Choroid plexus epithelial cell (primary cell): Measurements from ENCODE around the gene LENG9.
"Not testable (repeated sequence)": the region's sequence is repeated elsewhere in the genome, so short reads cannot be mapped to it uniquely, and the experiment has no call there.

Source experiments
- DNase-seq: peaks from one replicate; pipeline ENCODE4 v3.0.0-alpha.2; 2010; ENCODE audit warnings: low read depth
- H3K4me3 ChIP-seq: 2 replicates; pipeline ENCODE4 v1.5.1; 2011; ENCODE audit warnings: low read depth, mild to moderate bottlenecking, control low read depth, low read length, moderate library complexity
- TF ChIP-seq, protein P1 (sequence below): conservative IDR thresholded peaks from 2 replicates; pipeline ENCODE4 v1.5.1; 2011; ENCODE audit warnings: low read depth, mild to moderate bottlenecking, control low read depth, inconsistent platforms, low read length, moderate library complexity

Gene LENG9

DNA sequence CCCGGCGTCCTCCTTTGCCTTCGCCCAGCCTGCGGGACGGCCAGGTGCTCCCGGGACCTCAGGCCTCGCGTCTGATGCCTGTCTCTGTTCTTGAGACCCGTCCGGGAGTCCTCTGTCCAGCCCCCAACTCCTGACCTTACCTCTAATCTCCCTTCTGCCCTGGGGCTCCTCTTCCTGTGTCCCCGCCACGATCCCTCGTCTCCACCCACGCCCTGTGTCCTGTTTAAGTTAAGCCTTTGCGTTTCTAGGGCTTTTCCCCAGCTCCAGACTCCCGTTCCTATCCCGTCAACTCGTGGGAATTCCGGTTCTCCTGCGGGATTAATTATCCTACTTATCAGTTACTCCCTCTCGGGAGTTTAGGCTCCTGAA, 13.9 kb downstream of the LENG9 start:
- TF ChIP-seq, protein P1, sequence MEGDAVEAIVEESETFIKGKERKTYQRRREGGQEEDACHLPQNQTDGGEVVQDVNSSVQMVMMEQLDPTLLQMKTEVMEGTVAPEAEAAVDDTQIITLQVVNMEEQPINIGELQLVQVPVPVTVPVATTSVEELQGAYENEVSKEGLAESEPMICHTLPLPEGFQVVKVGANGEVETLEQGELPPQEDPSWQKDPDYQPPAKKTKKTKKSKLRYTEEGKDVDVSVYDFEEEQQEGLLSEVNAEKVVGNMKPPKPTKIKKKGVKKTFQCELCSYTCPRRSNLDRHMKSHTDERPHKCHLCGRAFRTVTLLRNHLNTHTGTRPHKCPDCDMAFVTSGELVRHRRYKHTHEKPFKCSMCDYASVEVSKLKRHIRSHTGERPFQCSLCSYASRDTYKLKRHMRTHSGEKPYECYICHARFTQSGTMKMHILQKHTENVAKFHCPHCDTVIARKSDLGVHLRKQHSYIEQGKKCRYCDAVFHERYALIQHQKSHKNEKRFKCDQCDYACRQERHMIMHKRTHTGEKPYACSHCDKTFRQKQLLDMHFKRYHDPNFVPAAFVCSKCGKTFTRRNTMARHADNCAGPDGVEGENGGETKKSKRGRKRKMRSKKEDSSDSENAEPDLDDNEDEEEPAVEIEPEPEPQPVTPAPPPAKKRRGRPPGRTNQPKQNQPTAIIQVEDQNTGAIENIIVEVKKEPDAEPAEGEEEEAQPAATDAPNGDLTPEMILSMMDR = no peak
- no peak for DNase-seq
- H3K4me3 ChIP-seq = peak overlapping the region; percentile 94

DNA sequence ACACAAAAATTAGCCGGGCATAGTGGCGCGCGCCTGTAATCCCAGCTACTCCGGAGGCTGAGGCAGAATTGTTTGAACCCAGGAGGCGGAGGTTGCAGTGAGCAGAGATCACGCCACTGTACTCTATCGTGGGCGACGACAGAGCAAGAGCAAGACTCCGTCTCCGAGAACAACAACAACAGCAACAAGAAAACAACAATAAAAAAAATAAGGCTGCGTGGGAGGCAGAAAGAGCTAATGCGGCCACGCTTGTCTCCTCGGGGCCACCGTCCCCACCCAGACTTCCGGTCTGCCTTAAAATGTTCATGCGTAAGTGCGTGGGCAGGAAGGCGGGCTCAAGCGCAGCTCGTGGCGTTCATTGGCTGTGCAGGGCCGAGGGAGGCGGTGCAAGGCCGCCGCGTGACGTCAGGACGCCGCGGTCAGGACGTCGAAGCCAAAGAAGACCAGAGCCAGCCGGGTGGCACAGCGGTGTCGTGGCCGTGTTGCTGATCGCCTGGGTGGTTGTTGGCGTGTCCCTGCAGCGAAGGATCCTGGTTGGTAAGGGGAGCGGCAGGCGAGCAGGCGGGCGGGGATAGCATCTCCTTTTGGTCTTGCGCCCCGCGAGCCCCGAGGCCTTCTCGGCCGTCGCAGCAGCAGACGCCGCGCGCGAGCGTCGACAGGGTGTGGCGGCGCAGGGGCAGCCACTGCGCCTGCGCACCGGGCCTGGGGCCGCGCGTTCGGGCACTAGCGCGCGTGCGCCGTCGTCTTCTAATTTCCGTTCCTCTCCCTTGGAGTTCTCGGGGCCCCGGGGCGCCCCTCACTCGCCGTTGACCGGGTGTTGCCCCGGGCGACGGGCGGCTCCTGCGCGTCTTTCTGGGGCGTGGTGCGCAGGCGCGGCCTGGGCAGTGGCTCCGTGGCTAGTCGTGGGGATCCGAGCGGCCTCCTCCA, 14.5 kb downstream of the LENG9 start, which contains the start of gene LENG8:
LENG8 (plus strand) TSS at position 426 of the 927 bp plus-strand sequence. CDS start 2,146 bp downstream, outside the sequence.
- TF ChIP-seq, protein P1 = no peak
- DNase-seq = peak; percentile 99
- H3K4me3 ChIP-seq = peak within 1 kb of the TSS; percentile 94

DNA sequence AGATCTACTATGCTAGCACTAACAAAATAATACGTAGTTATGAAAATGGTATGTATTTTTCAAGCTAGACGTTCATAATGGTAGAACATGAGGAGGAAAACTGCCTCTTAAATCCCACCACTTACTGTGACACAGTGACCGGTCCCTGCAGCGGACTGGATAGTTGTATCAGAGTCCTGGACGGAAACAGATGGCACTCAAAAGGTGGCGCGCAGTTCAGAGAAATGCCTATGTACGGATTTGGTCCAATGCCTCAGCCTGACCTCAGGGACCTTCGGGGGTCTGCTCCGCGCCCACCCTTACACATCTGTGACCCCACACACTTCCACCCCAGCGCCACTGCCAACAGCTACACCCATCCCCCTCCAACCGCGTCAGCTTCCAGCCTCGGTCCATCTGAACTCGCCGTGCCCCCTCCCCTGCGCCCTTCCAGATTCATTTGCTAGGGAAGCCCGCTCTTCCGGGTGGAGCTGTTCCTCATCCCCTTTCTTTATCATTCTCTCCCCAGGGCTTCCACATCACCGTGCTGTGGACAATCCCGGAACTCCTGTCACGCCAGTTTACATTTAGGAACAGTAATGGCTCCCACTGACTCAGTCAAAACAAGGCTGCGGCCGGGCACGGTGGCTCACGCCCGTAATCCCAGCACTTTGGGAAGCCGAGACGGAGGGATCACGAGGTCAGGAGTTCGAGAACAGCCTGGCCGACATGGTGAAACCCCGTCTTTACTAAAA, 15.4 kb downstream of the LENG9 start:
- peak overlapping the region; percentile 94 for H3K4me3 ChIP-seq
- TF ChIP-seq, protein P1 = no peak
- DNase-seq = peak; percentile 56

DNA sequence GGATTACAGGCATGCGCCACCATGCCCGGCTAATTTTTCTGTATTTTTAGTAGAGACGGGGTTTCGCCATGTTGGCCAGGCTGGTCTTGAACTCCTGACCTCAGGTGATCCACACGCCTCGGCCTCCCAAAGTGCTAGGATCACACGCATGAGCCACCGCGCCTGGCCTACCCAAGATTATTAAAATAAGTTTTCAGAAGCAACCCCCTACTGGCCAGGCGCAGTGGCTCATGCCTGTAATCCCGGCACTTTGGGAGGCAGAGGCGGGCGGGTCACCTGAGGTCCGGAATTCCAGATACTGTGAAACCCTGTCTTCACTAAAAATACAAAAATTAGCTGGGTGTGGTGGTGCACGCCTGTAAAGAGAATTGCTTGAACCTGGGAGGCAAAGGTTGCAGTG, 17.2 kb downstream of the LENG9 start:
- DNase-seq, H3K4me3 ChIP-seq: not testable (repeated sequence)
- TF ChIP-seq, protein P1 = peak; percentile 13

DNA sequence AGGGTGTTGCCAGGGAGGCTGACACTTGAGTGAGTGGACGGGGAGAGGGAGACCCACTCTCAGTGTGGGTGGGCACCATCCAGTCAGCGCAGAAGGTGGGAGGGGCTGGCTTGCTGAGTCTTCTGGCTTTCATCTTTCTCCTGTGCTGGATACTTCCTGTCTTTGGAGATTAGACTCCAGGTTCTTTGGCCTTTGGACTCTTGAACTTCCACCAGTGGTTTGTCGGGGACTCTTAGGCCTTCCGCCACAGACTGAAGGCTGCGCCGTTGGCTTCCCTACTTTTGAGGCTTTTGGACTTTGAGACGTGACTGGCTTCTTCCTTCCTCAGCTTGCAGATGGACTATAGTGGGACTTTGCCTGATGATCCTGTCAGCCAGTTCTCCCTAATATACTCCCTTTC, 18.8 kb downstream of the LENG9 start:
- TF ChIP-seq, protein P1 = no peak
- H3K4me3 ChIP-seq = no peak overlapping the region
- DNase-seq = no peak

- H3K4me3 ChIP-seq = no peak overlapping the region
- DNase-seq = no peak
- TF ChIP-seq, protein P1 = no peak
These were observed 22.9 kb downstream of the LENG9 start for GRCh38 chr19:54440641-54441040.
